A673 (cell line): ENCODE measurements around the gene SGF29. TPM values are rescaled to one million over a fixed set of nuclear protein-coding genes. Genes with fewer than 3 reads are reported as not detected.
"Not testable (repeated sequence)": the region's sequence is repeated elsewhere in the genome, so short reads cannot be mapped to it uniquely, and the experiment has no call there.

ENCODE experiments used
- BruUV-seq: library from RNA; stranded (reverse); fragments of 400-500 nt; replicated peaks from 2 replicates; lab custom pipeline; 2021; lab: Mats Ljungman, UMichigan
- CTCF ChIA-PET: fragments of 300-600 bp; sonication (Branson Sonifier 250); formaldehyde crosslinking; loops from one replicate; lab custom pipeline; 2022; ENCODE audit warnings: antibody characterized with exemption; lab: Charles Lee
- POLR2A ChIA-PET: fragments of 300-600 bp; sonication (Branson Sonifier 250); formaldehyde crosslinking; loops from one replicate; lab custom pipeline; 2022; ENCODE audit warnings: antibody characterized with exemption; ENCODE audit not compliant: low non-redundant PET; lab: Charles Lee
- DNase-seq: peaks from one replicate; pipeline ENCODE4 v3.0.0-alpha.2; 2015; ENCODE audit warnings: low spot score
- H3K27ac ChIP-seq: fragments of 200-600 bp; sonication (generic); 2 replicates; pipeline ENCODE4 v1.5.1; 2016; ENCODE audit warnings: mixed run types, low read depth, mild to moderate bottlenecking, mixed read lengths, antibody characterized with exemption, low read length; ENCODE audit not compliant: poor library complexity, severe bottlenecking
- H3K27me3 ChIP-seq: fragments of 200-600 bp; sonication (generic); replicated peaks from 2 replicates; pipeline ENCODE4 v1.6.1; 2017; ENCODE audit warnings: mixed run types, low read depth, mild to moderate bottlenecking, mixed read lengths, antibody characterized with exemption, low read length; ENCODE audit not compliant: insufficient read depth, poor library complexity
- H3K36me3 ChIP-seq: fragments of 200-600 bp; sonication (generic); 2 replicates; pipeline ENCODE4 v1.6.1; 2016; ENCODE audit warnings: mixed run types, mild to moderate bottlenecking, mixed read lengths, antibody characterized with exemption, low read length; ENCODE audit not compliant: insufficient read depth, poor library complexity, severe bottlenecking
- H3K4me1 ChIP-seq: fragments of 200-600 bp; sonication (generic); 2 replicates; pipeline ENCODE4 v1.6.1; 2017; ENCODE audit warnings: mixed run types, mild to moderate bottlenecking, mixed read lengths, antibody characterized with exemption, low read length; ENCODE audit not compliant: insufficient read depth, poor library complexity, severe bottlenecking
- H3K4me3 ChIP-seq: fragments of 200-600 bp; sonication (generic); 2 replicates; pipeline ENCODE4 v1.5.1; 2016; ENCODE audit warnings: low read depth, mixed run types, mild to moderate bottlenecking, mixed read lengths, low read length; ENCODE audit not compliant: poor library complexity, severe bottlenecking
- H3K9me3 ChIP-seq: fragments of 200-600 bp; sonication (generic); 2 replicates; pipeline ENCODE4 v1.6.1; 2016; ENCODE audit warnings: mixed run types, low read depth, mild to moderate bottlenecking, mixed read lengths, antibody characterized with exemption, low read length; ENCODE audit not compliant: poor library complexity, severe bottlenecking
- CTCF ChIP-seq: fragments of 300-800, 200-600 bp; sonication (generic); conservative IDR thresholded peaks from 2 replicates; pipeline ENCODE4 v1.5.1; 2017; ENCODE audit warnings: low read depth, mild to moderate bottlenecking, antibody characterized with exemption, low read length, moderate library complexity, mixed read lengths
- EZH2 ChIP-seq: fragments of 200-600 bp; sonication (generic); IDR thresholded peaks from 2 replicates; pipeline ENCODE4 v1.6.1; 2017; ENCODE audit warnings: borderline replicate concordance, low read depth, mild to moderate bottlenecking, mixed read lengths, antibody characterized with exemption, low read length; ENCODE audit not compliant: poor library complexity, severe bottlenecking
- intact Hi-C: fragments of 100-400 bp; cut with micrococcal nuclease; formaldehyde crosslinking; loops from one replicate; pipeline ENCODE4 v1.10.0; 2022; ENCODE audit not compliant: unreplicated experiment
- total RNA-seq: library from RNA; stranded (reverse); gene quantifications from 2 replicates; pipeline ENCODE4 v1.2.3, GENCODE V29; 2021

SGF29 gene
- total RNA-seq, 1 experiment from 2014 or later: 42.3 TPM

- POLR2A ChIA-PET, intact Hi-C loops, H3K36me3 ChIP-seq, H3K9me3 ChIP-seq, BruUV-seq, H3K4me3 ChIP-seq, DNase-seq, H3K4me1 ChIP-seq, H3K27ac ChIP-seq, H3K27me3 ChIP-seq: not testable (repeated sequence)
- peak; percentile 44 for TF ChIP-seq CTCF
- CTCF ChIA-PET: interaction anchor here (0.6 kb wide), 1 partner anchor 93 kb away, joined by 5 read pairs; no protein-coding TSS in a partner anchor
Observed at GRCh38 chr16:28615486-28616223, 61.9 kb downstream of the SGF29 start.

DNA sequence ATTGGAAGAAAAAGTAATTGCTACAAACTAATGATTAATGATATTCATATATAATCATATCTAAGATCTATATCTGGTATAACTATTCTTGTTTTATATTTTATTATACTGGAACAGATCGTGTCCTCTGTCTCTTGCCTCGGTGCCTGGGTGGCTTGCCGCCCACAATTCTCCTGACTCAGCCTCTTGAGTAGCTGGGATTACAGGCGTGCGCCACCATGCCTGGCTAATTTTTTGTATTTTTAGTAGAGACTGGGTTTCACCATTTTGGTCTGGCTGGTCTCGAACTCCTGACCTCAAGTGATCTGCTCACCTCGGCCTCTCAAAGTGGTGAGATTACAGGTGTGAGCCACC lies 62.5 kb downstream of the SGF29 start:
- H3K27me3 ChIP-seq, DNase-seq, H3K4me3 ChIP-seq, H3K4me1 ChIP-seq, BruUV-seq, H3K27ac ChIP-seq, intact Hi-C loops, H3K36me3 ChIP-seq, POLR2A ChIA-PET, H3K9me3 ChIP-seq: not testable (repeated sequence)
- CTCF ChIA-PET: interaction anchor here (0.6 kb wide), 1 partner anchor 94 kb away, joined by 5 read pairs; no protein-coding TSS in a partner anchor

- Histone ChIP-seq H3K4me1 (no peaks in the 10 kb centered on the region), H3K36me3 (no peaks in the 10 kb centered on the region), H3K27me3 (no peaks in the 10 kb centered on the region), H3K9me3 (no peaks in the 10 kb centered on the region), H3K27ac (no peak overlapping the region), H3K4me3 (no peak overlapping the region)
- ChIA-PET POLR2A (no interaction called here), CTCF (interaction anchor here (0.6 kb wide), 1 partner anchor 94 kb away, joined by 5 read pairs; no protein-coding TSS in a partner anchor)
- TF ChIP-seq EZH2 (no peak), CTCF (no peak)
- no peak for DNase-seq
- no TSS peak for BruUV-seq
- intact Hi-C loops: no loop called here
Observed at GRCh38 chr16:28616636-28617035, 62.9 kb downstream of the SGF29 start.

- H3K9me3 ChIP-seq: no peaks in the 10 kb centered on the region
- H3K27ac ChIP-seq: no peak overlapping the region
- no peak overlapping the region for H3K4me3 ChIP-seq
- CTCF ChIA-PET: no interaction called here
- intact Hi-C loops: no loop called here
- POLR2A ChIA-PET: no interaction called here
- no TSS peak for BruUV-seq
- TF ChIP-seq EZH2 (no peak), CTCF (no peak)
- no peaks in the 10 kb centered on the region for H3K4me1 ChIP-seq
- DNase-seq: peak; percentile 21
- no peaks in the 10 kb centered on the region for H3K36me3 ChIP-seq
- no peaks in the 10 kb centered on the region for H3K27me3 ChIP-seq
Observed at GRCh38 chr16:28617874-28618273, 64.2 kb downstream of the SGF29 start.

- H3K4me1 ChIP-seq, H3K4me3 ChIP-seq, POLR2A ChIA-PET, BruUV-seq, H3K27ac ChIP-seq, H3K27me3 ChIP-seq, H3K36me3 ChIP-seq, H3K9me3 ChIP-seq, DNase-seq, intact Hi-C loops, CTCF ChIA-PET: not testable (repeated sequence)
Observed at GRCh38 chr16:28620316-28620715, 66.6 kb downstream of the SGF29 start.
